ENCODE measurements around the gene SRGAP3.

The SRGAP3 gene

GRCh38 chr3:8953313-8953712 lies 296.1 kb downstream of the SRGAP3 start:
- DNase-seq = no peak

GRCh38 chr3:8952130-8952529 lies 297.3 kb downstream of the SRGAP3 start:
- no peak for DNase-seq

- no peak for DNase-seq
These were observed 303.4 kb downstream of the SRGAP3 start for GRCh38 chr3:8945890-8946600.

GRCh38 chr3:8942746-8943488 lies 306.5 kb downstream of the SRGAP3 start:
- no peak for DNase-seq

GRCh38 chr3:8942115-8942514 lies 307.3 kb downstream of the SRGAP3 start:
- no peak for DNase-seq

GRCh38 chr3:8938021-8938420 lies 311.4 kb downstream of the SRGAP3 start:
- DNase-seq = no peak

GRCh38 chr3:8937064-8938020 lies 312.1 kb downstream of the SRGAP3 start:
- no peak for DNase-seq

GRCh38 chr3:8932507-8932906 lies 316.9 kb downstream of the SRGAP3 start:
- no peak for DNase-seq

- no peak for DNase-seq
These were observed 318.1 kb downstream of the SRGAP3 start for GRCh38 chr3:8931342-8931741.
